Spleen (tissue), 11 donors: ENCODE data around the gene ZNF443. TPM values are rescaled to one million over a fixed set of nuclear protein-coding genes. Genes with fewer than 3 reads are reported as not detected.

Source experiments
- DNase-seq: peaks from one replicate; pipeline ENCODE4 v3.0.0-alpha.2; 2020
- H3K27ac ChIP-seq, 8 donors: fragments of 200-600 bp; sonication (generic) in 7 of 8; 1 replicate in 4 of 8; 2 replicates in 4 of 8; pipeline versions ENCODE4 v1.5.0 to v1.8.0; 2016 to 2021; ENCODE audit warnings: inconsistent platforms in 4 of 8, mild to moderate bottlenecking in 4 of 8, moderate library complexity in 1 of 8
- H3K27me3 ChIP-seq, 7 donors: fragments of 200-600 bp; sonication (generic) in 6 of 7; replicated peaks in 1 of 7; 1 replicate in 4 of 7; 2 replicates in 3 of 7; pipeline versions ENCODE4 v1.5.0 to v1.8.0; 2016 to 2021; ENCODE audit warnings: inconsistent platforms in 3 of 7, mild to moderate bottlenecking in 1 of 7
- H3K36me3 ChIP-seq, 6 donors: fragments of 200-600 bp; sonication (generic) in 5 of 6; 1 replicate in 4 of 6; 2 replicates in 2 of 6; pipeline versions ENCODE4 v1.5.0 to v1.8.0; 2016 to 2021; ENCODE audit warnings: inconsistent platforms in 2 of 6
- H3K4me1 ChIP-seq, 6 donors: fragments of 200-600 bp; sonication (generic) in 5 of 6; 1 replicate in 3 of 6; 2 replicates in 3 of 6; pipeline versions ENCODE4 v1.5.0 to v1.8.0; 2016 to 2021; ENCODE audit warnings: inconsistent platforms in 3 of 6
- H3K4me3 ChIP-seq, 8 donors: fragments of 200-600 bp; sonication (generic) in 7 of 8; 1 replicate in 4 of 8; 2 replicates in 4 of 8; pipeline versions ENCODE4 v1.5.0 to v1.8.0; 2016 to 2021; ENCODE audit warnings: inconsistent platforms in 4 of 8, mild to moderate bottlenecking in 4 of 8, moderate library complexity in 2 of 8
- H3K9me3 ChIP-seq, 8 donors: fragments of 200-600 bp; sonication (generic) in 7 of 8; 1 replicate in 4 of 8; 2 replicates in 4 of 8; pipeline versions ENCODE4 v1.5.0 to v1.8.0; 2016 to 2021; ENCODE audit warnings: inconsistent platforms in 4 of 8
- POLR2A ChIP-seq, 3 donors: fragments of 450-650 bp; IDR thresholded peaks; one replicate each; pipeline ENCODE4 v1.5.1; 2017; ENCODE audit warnings: antibody characterized with exemption in 3 of 3, mild to moderate bottlenecking in 1 of 3
- POLR2AphosphoS5 ChIP-seq, 3 donors: sonication (generic); formaldehyde crosslinking; IDR thresholded peaks; one replicate each; pipeline ENCODE4 v1.5.1; 2017; ENCODE audit warnings: antibody characterized with exemption in 3 of 3
- WGBS, 5 donors: extraction: QIAGEN DNeasy Blood & Tissue Kit in 3 of 5; methylation state at CpG; one replicate each; pipeline versions ENCODE4 v1.1.5 to v1.1.7; 2013 to 2018; 5-methylcytosine and 5-hydroxymethylcytosine counted together
- intact Hi-C: fragments of 100-400 bp; cut with DNase I; formaldehyde crosslinking; loops from one replicate; pipeline ENCODE4 v1.15.0; 2023; ENCODE audit warnings: low total_unique reads
- polyA plus RNA-seq, 3 donors: library from polyadenylated mRNA; stranded (reverse); fragments of 200-250 nt; gene quantifications; one replicate each; pipeline ENCODE4 v1.2.1, GENCODE V29; 2013
- total RNA-seq, 7 donors: library from RNA; depleted of rRNA in 3 of 7; stranded (reverse); fragments of >200 nt in 3 of 7; fragmentation: NEBNext Ultra II Directional in 4 of 7; extraction: Animal tissue kit (Norgen Biotek cat#: 25700) in 4 of 7; gene quantifications; one replicate each; pipeline versions ENCODE4 v1.1.0 to v1.2.1, GENCODE V29; 2016 to 2021
- TF ChIP-seq, protein P1 (sequence below), 11 experiments: fragments of 200-600 bp in 7 of 11; fragments of 450-650 bp in 4 of 11; sonication (generic) in 4 of 11; IDR thresholded peaks in 8 of 11; conservative IDR thresholded peaks in 3 of 11; 1 replicate in 7 of 11; 2 replicates in 4 of 11; pipeline versions ENCODE4 v1.4.0 to v1.8.0; 2016 to 2021; ENCODE audit warnings: antibody characterized with exemption in 11 of 11, inconsistent platforms in 4 of 11, mild to moderate bottlenecking in 1 of 11
- donor health status: healthy with polysubstance abuse.
- donor health status: DM: no; HTN: no; CAD: no; lungs with moderate emphysema.
- donor health status: DM: no; HTN: no; CAD: no.
- donor health status: Bipolar disorder and iron deficiency.
- donor health status: healthy.
- donor health status: DM: no; HTN: no; CAD: no.
- donor health status: DM: yes; HTN: yes; CAD: no.

The ZNF443 gene
- total and polyA plus RNA-seq, 10 donors: 1.4 to 9.7 (median 4.1) TPM

GRCh38 chr19:12484371-12485051, 43.7 kb upstream of the ZNF443 start, which contains the start of gene ZNF709:
ZNF709 (minus strand) TSS chr19:12484816; CDS start chr19:12484657, 159 bp downstream.
- TF ChIP-seq POLR2AphosphoS5 (IDR thresholded peaks at IDR 0.05): peak; percentile 88 to 91 (median 90)
- peak in 1 of 3 donors; percentile 14 for TF ChIP-seq POLR2A (IDR thresholded peaks at IDR 0.05)
- TF ChIP-seq, protein P1, sequence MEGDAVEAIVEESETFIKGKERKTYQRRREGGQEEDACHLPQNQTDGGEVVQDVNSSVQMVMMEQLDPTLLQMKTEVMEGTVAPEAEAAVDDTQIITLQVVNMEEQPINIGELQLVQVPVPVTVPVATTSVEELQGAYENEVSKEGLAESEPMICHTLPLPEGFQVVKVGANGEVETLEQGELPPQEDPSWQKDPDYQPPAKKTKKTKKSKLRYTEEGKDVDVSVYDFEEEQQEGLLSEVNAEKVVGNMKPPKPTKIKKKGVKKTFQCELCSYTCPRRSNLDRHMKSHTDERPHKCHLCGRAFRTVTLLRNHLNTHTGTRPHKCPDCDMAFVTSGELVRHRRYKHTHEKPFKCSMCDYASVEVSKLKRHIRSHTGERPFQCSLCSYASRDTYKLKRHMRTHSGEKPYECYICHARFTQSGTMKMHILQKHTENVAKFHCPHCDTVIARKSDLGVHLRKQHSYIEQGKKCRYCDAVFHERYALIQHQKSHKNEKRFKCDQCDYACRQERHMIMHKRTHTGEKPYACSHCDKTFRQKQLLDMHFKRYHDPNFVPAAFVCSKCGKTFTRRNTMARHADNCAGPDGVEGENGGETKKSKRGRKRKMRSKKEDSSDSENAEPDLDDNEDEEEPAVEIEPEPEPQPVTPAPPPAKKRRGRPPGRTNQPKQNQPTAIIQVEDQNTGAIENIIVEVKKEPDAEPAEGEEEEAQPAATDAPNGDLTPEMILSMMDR (IDR thresholded peaks at IDR 0.05 in 8 of 11, conservative IDR thresholded peaks at IDR 0.05 in 3 of 11): peak in 2 of 11 experiments; percentile 19 to 22
- Histone ChIP-seq H3K9me3 (no peaks in the 10 kb centered on the region), H3K36me3 (no peaks in the 10 kb centered on the region), H3K4me1 (peaks cover 16 to 49% (median 31%) of the 10 kb centered on the region in 6 donors), H3K27ac (peak within 1 kb of the TSS; percentile 63 to 90 (median 81)), H3K4me3 (peak within 1 kb of the TSS; percentile 57 to 98 (median 89)), H3K27me3 (no peaks in the 10 kb centered on the region)
- intact Hi-C loops: no loop called here
- DNase-seq: peak; percentile 94
- 0% methylated on average over 41 to 53 of the region's 53 CpGs for WGBS, 5 donors

- intact Hi-C loops: no loop called here
- Histone ChIP-seq H3K4me1 (peaks cover 16 to 52% (median 31%) of the 10 kb centered on the region in 6 donors), H3K27ac (peak overlapping the region in 7 of 8 donors; percentile 63 to 90 (median 81)), H3K9me3 (no peaks in the 10 kb centered on the region), H3K27me3 (no peaks in the 10 kb centered on the region), H3K36me3 (no peaks in the 10 kb centered on the region), H3K4me3 (peak overlapping the region; percentile 57 to 98 (median 89))
- TF ChIP-seq POLR2AphosphoS5 (IDR thresholded peaks at IDR 0.05): no peak
- no peak for TF ChIP-seq POLR2A (IDR thresholded peaks at IDR 0.05)
- TF ChIP-seq, protein P1 (IDR thresholded peaks at IDR 0.05 in 8 of 11, conservative IDR thresholded peaks at IDR 0.05 in 3 of 11): no peak
- WGBS, 5 donors: 1 to 3% (median 2%) methylated on average over 13 of the region's 13 CpGs
- DNase-seq: no peak
Measured at GRCh38 chr19:12484011-12484370, 43.2 kb upstream of the ZNF443 start.

DNA sequence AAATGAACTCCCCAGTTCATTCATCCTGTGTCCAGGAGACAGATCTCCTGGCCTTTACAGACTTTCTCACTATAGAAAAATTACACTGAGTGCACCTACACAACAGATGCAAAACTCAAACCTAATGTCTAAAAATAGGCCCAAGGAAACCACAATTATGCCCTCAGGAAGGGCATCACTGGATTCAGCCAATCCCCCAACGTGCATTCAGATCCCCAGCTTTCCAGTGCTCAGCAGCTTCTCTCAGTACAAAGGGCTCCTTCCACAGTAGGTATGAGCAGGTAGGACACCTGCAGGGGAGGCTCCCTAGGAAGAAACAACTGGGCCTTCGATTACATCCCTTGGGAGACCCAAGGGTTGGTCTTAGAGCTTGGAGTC, 41.7 kb upstream of the ZNF443 start:
- TF ChIP-seq, protein P1 (IDR thresholded peaks at IDR 0.05 in 8 of 11, conservative IDR thresholded peaks at IDR 0.05 in 3 of 11): no peak
- H3K4me1 ChIP-seq: peaks cover 16 to 60% (median 35%) of the 10 kb centered on the region in 6 donors
- H3K9me3 ChIP-seq: no peaks in the 10 kb centered on the region
- 26 to 46% (median 34%) methylated on average over 2 of the region's 2 CpGs for WGBS, 5 donors
- H3K27ac ChIP-seq: peak overlapping the region in 1 of 8 donors; percentile 51
- DNase-seq: no peak
- no peaks in the 10 kb centered on the region for H3K27me3 ChIP-seq
- no peak overlapping the region for H3K4me3 ChIP-seq
- intact Hi-C loops: no loop called here
- H3K36me3 ChIP-seq: no peaks in the 10 kb centered on the region

- peaks cover 16 to 60% (median 35%) of the 10 kb centered on the region in 6 donors for H3K4me1 ChIP-seq
- no peaks in the 10 kb centered on the region for H3K9me3 ChIP-seq
- no peaks in the 10 kb centered on the region for H3K36me3 ChIP-seq
- no peak for DNase-seq
- H3K27me3 ChIP-seq: no peaks in the 10 kb centered on the region
- TF ChIP-seq, protein P1 (IDR thresholded peaks at IDR 0.05 in 8 of 11, conservative IDR thresholded peaks at IDR 0.05 in 3 of 11): no peak
- TF ChIP-seq POLR2A (IDR thresholded peaks at IDR 0.05): no peak
- no peak for TF ChIP-seq POLR2AphosphoS5 (IDR thresholded peaks at IDR 0.05)
- H3K27ac ChIP-seq: peak overlapping the region in 1 of 8 donors; percentile 51
- intact Hi-C loops: no loop called here
- no peak overlapping the region for H3K4me3 ChIP-seq
- 36 to 65% (median 53%) methylated on average over 3 to 4 of the region's 4 CpGs for WGBS, 5 donors
Measured at GRCh38 chr19:12481781-12482508, 41.1 kb upstream of the ZNF443 start.
